Mammary epithelial cell (primary cell): Measurements from ENCODE around the gene SLC43A2.

Source experiments
- EZH2 ChIP-seq: IDR thresholded peaks from 2 replicates; pipeline ENCODE4 v1.6.1; 2012; ENCODE audit warnings: low read length, inconsistent platforms, borderline replicate concordance
- TF ChIP-seq, protein P1 (sequence below), 2 donors: IDR thresholded peaks in 1 of 2; conservative IDR thresholded peaks in 1 of 2; 2 replicates each; pipeline ENCODE4 v1.5.1; 2011 to 2012; ENCODE audit warnings: inconsistent platforms in 2 of 2, low read length in 2 of 2, mild to moderate bottlenecking in 2 of 2, control low read depth in 1 of 2, low read depth in 1 of 2; ENCODE audit not compliant: insufficient read depth in 1 of 2; ENCODE audit errors: extremely low read depth in 1 of 2

DNA sequence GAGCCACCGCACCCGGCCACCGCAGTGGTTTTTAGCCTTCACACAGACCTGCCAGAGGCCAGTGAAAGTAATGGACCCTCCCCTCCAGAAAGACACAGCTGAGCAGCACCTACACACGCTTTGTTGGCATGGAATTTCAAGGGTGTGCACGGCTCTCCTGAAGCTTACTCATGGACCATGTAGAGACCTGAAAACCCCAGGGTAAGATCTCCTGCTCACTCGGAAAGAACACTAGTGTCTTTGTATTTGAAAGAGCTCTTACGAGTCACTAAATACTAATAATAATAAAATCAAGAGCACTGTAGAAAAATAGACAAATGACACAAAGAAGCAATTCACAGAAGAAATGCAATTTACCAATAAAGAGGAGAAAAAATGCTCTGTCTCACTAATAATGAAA is 20.0 kb downstream of the SLC43A2 start:
- TF ChIP-seq, protein P1, sequence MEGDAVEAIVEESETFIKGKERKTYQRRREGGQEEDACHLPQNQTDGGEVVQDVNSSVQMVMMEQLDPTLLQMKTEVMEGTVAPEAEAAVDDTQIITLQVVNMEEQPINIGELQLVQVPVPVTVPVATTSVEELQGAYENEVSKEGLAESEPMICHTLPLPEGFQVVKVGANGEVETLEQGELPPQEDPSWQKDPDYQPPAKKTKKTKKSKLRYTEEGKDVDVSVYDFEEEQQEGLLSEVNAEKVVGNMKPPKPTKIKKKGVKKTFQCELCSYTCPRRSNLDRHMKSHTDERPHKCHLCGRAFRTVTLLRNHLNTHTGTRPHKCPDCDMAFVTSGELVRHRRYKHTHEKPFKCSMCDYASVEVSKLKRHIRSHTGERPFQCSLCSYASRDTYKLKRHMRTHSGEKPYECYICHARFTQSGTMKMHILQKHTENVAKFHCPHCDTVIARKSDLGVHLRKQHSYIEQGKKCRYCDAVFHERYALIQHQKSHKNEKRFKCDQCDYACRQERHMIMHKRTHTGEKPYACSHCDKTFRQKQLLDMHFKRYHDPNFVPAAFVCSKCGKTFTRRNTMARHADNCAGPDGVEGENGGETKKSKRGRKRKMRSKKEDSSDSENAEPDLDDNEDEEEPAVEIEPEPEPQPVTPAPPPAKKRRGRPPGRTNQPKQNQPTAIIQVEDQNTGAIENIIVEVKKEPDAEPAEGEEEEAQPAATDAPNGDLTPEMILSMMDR (conservative IDR thresholded peaks at IDR 0.05 in 1 of 2, IDR thresholded peaks at IDR 0.05 in 1 of 2; ENCODE audit: extremely low read depth in 1 of 2, insufficient read depth in 1 of 2, low read depth in 1 of 2, low read length in 2 of 2): no peak
- no peak for TF ChIP-seq EZH2
